NCI-H1930 (cell line): Measurements from ENCODE around the gene RGS6.

Experiments
- DNase-seq, 2 experiments: peaks; one replicate each; lab custom pipeline; 2025; lab: John Stamatoyannopoulos, UW

The RGS6 gene

DNA sequence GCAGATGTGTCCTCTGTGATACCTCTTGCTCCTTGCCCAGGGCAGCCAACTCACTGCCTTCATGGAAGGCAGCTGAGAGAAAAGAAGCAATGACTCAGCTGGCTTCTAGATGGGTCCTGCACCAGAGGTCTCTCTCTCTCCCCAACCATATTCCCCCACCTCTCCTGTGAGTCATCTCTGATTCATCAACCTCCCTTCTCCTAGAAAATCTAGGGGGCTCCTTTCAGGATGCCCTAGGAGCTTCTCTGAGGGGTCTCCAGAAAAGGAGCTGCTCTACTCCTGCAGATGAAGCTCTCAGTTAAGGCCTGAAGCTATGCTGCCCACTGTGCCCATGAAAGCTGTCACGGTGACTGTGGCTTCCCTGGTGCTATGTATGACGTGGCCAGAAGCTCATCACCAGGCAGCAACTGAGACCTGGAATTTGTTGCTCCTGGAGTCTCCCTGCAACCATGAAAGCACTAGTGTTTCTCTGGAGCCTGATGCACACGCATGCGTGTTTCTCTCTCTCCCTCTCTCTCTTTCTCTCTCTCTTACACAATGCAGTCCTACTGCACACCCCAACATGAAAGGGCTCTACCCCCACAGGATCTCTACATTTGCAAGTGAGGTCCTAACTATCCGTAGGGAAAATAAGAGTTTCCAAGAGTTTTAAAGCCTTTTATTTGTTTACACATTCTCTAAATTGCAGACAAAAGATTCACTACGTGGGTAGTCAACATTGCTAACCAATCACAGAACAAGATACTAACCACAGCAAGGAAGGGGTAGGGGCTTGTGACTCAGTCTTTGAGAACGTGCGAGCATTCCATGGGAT is 676.4 kb downstream of the RGS6 start:
- no peak for DNase-seq

GRCh38 chr14:72609205-72609916 is 677.1 kb downstream of the RGS6 start:
- no peak for DNase-seq

DNA sequence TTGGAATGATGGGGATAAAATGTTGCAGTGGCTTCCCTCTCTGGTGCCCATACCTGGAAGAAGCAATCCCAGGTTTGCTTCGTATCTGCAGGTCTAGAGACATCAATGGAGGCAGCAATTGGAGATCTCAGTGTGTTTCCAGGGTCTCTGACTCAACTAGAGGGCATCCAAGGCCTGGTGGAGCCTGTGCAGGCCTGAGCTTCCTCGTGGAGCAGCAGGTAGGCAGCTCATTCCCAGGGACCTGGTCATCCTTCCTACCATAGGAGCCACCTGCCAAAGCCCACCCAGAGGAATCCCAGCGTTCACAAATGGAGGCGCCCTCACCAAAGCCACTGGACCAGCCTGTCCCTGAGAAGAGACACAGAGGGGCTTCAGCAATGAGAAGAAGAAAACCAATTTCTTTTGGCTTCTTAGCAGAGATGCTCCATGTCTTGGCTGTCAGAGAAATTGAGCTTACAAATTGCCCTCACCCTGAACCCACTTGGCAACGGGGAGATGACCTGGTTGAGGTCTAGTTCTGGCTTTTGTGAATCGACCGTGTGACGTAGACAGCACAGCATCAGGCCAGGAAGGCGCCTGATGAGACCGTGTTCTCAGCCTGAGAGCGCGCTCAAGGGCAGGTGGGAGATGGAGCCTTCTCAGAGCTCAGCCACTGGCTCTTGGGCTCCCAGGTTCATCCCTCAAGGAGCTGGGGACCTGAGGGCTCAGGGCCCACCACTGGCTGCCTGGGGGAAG is 678.0 kb downstream of the RGS6 start:
- no peak for DNase-seq

DNA sequence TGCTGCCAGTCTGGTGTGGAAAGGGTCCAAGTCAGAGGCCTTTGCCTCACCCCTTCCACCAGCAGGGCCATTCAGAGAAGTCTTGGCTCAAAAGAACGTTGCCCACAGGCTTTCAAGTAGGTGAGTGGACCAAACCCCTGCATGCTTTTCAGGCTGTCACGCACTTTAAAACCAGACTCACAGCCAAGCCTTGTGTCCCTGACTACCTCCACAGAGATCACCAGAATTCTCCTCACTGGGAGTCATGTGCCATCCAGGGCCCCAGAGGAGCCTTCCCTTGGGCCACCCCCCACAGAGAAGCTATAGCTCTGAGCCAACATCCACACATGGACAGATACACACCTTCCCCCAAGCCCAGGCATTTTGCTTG is 678.6 kb downstream of the RGS6 start:
- DNase-seq: no peak

DNA sequence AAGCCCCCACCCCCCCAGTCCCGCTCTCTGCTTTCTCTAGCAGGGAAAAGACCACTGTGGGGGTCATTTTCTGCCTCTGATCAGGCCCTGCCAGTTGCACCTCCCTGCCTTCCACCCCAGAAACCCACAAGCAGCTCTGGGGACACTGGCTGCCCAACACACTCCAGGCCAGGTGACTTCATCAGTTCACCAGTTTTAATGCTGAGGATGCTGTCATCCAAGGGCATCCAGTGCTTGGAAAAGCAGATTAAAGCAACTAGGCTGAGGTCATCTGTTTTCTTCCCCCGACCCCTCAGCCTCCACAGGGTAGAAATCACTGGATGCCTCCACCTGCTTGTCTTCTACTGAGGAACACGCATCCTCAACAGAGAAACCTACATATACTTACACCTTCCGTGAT is 679.3 kb downstream of the RGS6 start:
- no peak for DNase-seq

- no peak for DNase-seq
These were observed 679.8 kb downstream of the RGS6 start for GRCh38 chr14:72612041-72612440.

DNA sequence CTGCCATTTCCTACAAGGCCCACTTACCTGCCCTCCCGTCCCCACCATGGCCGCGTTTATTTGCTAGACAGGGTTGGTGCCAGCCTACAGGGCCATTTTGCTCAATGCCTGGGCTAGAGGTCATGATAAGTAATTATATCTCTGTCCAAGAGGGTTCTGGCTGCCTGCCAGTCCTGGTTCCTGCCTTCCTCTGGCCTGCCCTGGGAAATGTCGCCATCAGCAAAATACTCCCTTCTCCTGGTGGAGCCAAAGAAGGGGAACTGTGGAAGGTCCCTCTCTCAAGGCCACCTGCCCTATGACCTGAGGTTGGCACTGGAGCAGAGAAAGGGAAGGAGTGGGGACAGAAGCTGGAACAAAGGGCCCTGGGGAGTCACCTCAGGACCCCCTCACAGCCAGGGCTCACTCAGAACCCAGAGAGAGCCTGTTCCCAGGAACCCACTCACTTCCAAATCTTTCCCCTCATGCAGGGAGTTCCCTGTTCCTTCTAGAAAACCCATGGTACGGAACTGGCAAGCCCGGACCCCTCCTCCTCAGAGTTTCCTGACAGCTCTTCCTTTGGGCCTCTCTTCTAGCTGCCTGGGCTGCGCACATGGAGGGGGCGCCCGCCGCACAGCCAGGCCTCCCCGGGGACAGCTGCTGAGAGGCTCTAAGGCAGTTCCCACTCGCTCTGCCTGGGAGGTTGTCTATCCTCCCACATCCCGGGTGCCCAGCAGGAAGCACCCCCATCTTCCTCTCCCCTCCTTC is 681.2 kb downstream of the RGS6 start:
- no peak for DNase-seq

GRCh38 chr14:72613975-72614319 is 681.7 kb downstream of the RGS6 start:
- DNase-seq: no peak

DNA sequence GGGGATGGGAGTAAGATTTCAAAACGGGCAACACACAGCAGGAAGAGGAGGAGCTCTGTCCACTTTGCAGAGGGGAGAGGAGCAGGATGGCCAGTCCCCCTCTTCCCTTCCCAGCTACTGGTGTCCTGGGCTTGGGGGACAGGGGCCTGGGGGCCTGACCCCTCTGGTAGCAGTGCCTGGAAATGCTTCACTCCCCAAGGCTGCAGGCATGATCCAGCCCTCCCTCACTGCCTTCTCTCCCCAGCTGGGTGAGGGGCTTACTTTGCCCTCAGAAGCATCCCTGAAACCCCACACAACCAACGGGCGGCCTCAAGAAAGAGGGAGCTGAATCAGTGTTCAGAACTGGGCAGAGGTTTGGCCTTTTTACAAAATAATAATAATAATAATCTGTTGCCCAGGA is 682.1 kb downstream of the RGS6 start:
- no peak for DNase-seq

- DNase-seq: no peak
These were observed 682.7 kb downstream of the RGS6 start for GRCh38 chr14:72614891-72615415.

GRCh38 chr14:72615451-72616121 is 683.4 kb downstream of the RGS6 start:
- no peak for DNase-seq
